ENCODE results near the gene FGF7. TPM values are rescaled to one million over a fixed set of nuclear protein-coding genes. Genes with fewer than 3 reads are reported as not detected.

The FGF7 gene
- total and polyA plus RNA-seq, 2 experiments from 2014 or later: 0.03 to 0.08 TPM

GRCh38 chr15:49458145-49458544 lies 35.1 kb downstream of the FGF7 start (continued):
- no peak for TF ChIP-seq ZNF462 (CRISPR knock-in tag; IDR thresholded peaks at IDR 0.05)
- no peak for TF ChIP-seq EZH2 (IDR thresholded peaks at IDR 0.05; ENCODE audit: low read depth, unreplicated experiment)

- peaks cover 2% of the 10 kb centered on the region for H3K27me3 Mint-ChIP-seq (ENCODE audit: insufficient read depth, low read depth, poor library complexity)
- H3K27me3 ChIP-seq (ENCODE audit: insufficient read depth): no peaks in the 10 kb centered on the region
- H3K4me2 ChIP-seq: no peak overlapping the region
- TF ChIP-seq JUNB (IDR thresholded peaks at IDR 0.05; ENCODE audit: unreplicated experiment): no peak
- TF ChIP-seq STAT1 (IDR thresholded peaks at IDR 0.05; ENCODE audit: unreplicated experiment): no peak
- no peak for TF ChIP-seq CTCF (conservative IDR thresholded peaks at IDR 0.05; ENCODE audit: low read depth in 2 of 2)
- TF ChIP-seq REST (IDR thresholded peaks at IDR 0.05; ENCODE audit: unreplicated experiment): no peak
- TF ChIP-seq EZH2 (IDR thresholded peaks at IDR 0.05; ENCODE audit: low read depth, unreplicated experiment): no peak
- TF ChIP-seq ZNF331 (CRISPR knock-in tag; IDR thresholded peaks at IDR 0.05; ENCODE audit: low read depth): no peak
- TF ChIP-seq CREB1 (CRISPR knock-in tag; IDR thresholded peaks at IDR 0.05; ENCODE audit: low read depth): no peak
- no peak for TF ChIP-seq ZNF114 (CRISPR knock-in tag; IDR thresholded peaks at IDR 0.05)
- no peak for TF ChIP-seq EZH2phosphoT487 (IDR thresholded peaks at IDR 0.05; ENCODE audit: unreplicated experiment)
Observed at GRCh38 chr15:49460411-49460941, 37.4 kb downstream of the FGF7 start.

More at GRCh38 chr15:49460411-49460941, 37.4 kb downstream of the FGF7 start:
- Histone ChIP-seq H3K27ac (ENCODE audit: low read depth) (no peak overlapping the region), H2AFZ (no peak overlapping the region), H3K36me3 (ENCODE audit: insufficient read depth) (no peaks in the 10 kb centered on the region), H3K4me1 (ENCODE audit: insufficient read depth) (no peaks in the 10 kb centered on the region), H4K20me1 (replicated peaks; ENCODE audit: insufficient read depth) (no peaks in the 10 kb centered on the region), H3F3A (replicated peaks; ENCODE audit: low read depth) (no peaks in the 10 kb centered on the region), H3K9me2 (ENCODE audit: insufficient read depth) (no peaks in the 10 kb centered on the region), H3K4me3 (no peak overlapping the region), H3K79me2 (replicated peaks; ENCODE audit: insufficient read depth) (no peaks in the 10 kb centered on the region)
- DNase-seq (ENCODE audit: low spot score) (no peak), ATAC-seq (no peak)
- Mint-ChIP-seq H3K4me3 (no peak overlapping the region), H3K9me3 (no peaks in the 10 kb centered on the region), H3K27ac (no peak overlapping the region), H3K4me1 (no peaks in the 10 kb centered on the region), H3K36me3 (ENCODE audit: low read depth) (no peaks in the 10 kb centered on the region)
